CD4-positive, CD25-positive, alpha-beta regulatory T cell (primary cell): ENCODE measurements around the gene SMC6. TPM values are rescaled to one million over a fixed set of nuclear protein-coding genes. Genes with fewer than 3 reads are reported as not detected.

Experiments
- ATAC-seq, 2 donors: fragments of 150-1000 bp; cut with Tn5 transposase; one replicate each; pipeline ENCODE4 v1.10.0; 2021; ENCODE audit warnings: low read depth in 2 of 2, moderate number of reproducible peaks in 2 of 2, moderate library complexity in 1 of 2
- DNase-seq, 3 donors: peaks; one replicate each; pipeline versions ENCODE4 v3.0.0 to v3.0.0-alpha.2; 2012 to 2022; ENCODE audit warnings: mixed read lengths in 1 of 3
- H3K27ac ChIP-seq: one replicate; pipeline ENCODE4 v1.7.0; 2013; ENCODE audit warnings: mild to moderate bottlenecking, low read length; ENCODE audit not compliant: insufficient read depth, poor library complexity, severe bottlenecking
- H3K27me3 ChIP-seq: one replicate; pipeline ENCODE4 v1.7.0; 2013; ENCODE audit warnings: low read length; ENCODE audit not compliant: control insufficient read depth, insufficient read depth
- H3K36me3 ChIP-seq: one replicate; pipeline ENCODE4 v1.7.0; 2013; ENCODE audit warnings: mild to moderate bottlenecking, low read length, moderate library complexity; ENCODE audit not compliant: control insufficient read depth, insufficient read depth
- H3K4me1 ChIP-seq: 2 replicates; pipeline ENCODE4 v1.7.0; 2013; ENCODE audit warnings: mild to moderate bottlenecking, low read length; ENCODE audit not compliant: insufficient read depth, control insufficient read depth, poor library complexity, severe bottlenecking
- H3K4me3 ChIP-seq: one replicate; pipeline ENCODE4 v1.7.0; 2013; ENCODE audit warnings: low read depth, mild to moderate bottlenecking, low read length, moderate library complexity
- H3K9me3 ChIP-seq, 2 experiments: 1 replicate in 1 of 2; 2 replicates in 1 of 2; pipeline ENCODE4 v1.7.0; 2013; ENCODE audit warnings: low read length in 2 of 2, mild to moderate bottlenecking in 1 of 2, moderate library complexity in 1 of 2; ENCODE audit not compliant: control insufficient read depth in 2 of 2
- H3K27ac Mint-ChIP-seq, 3 donors: one replicate each; pipeline ENCODE4 v1.8.0; 2020 to 2022; ENCODE audit warnings: mild to moderate bottlenecking in 3 of 3, mixed read lengths in 3 of 3, moderate library complexity in 2 of 3
- H3K27me3 Mint-ChIP-seq: one replicate; pipeline ENCODE4 v1.8.0; 2022; ENCODE audit warnings: mild to moderate bottlenecking, mixed read lengths
- H3K36me3 Mint-ChIP-seq: one replicate; pipeline ENCODE4 v1.8.0; 2020; ENCODE audit warnings: mixed read lengths
- H3K4me1 Mint-ChIP-seq, 4 donors: one replicate each; pipeline ENCODE4 v1.8.0; 2020 to 2022; ENCODE audit warnings: mixed read lengths in 4 of 4, mild to moderate bottlenecking in 1 of 4
- H3K4me3 Mint-ChIP-seq, 4 donors: one replicate each; pipeline ENCODE4 v1.8.0; 2020 to 2022; ENCODE audit warnings: mild to moderate bottlenecking in 4 of 4, mixed read lengths in 4 of 4, moderate library complexity in 3 of 4
- H3K9me3 Mint-ChIP-seq, 7 donors: one replicate each; pipeline ENCODE4 v1.8.0; 2020 to 2022; ENCODE audit warnings: mixed read lengths in 7 of 7, mild to moderate bottlenecking in 3 of 7, moderate library complexity in 2 of 7
- polyA plus RNA-seq, 4 donors: library from polyadenylated mRNA; unstranded; fragments of 300-500 nt; fragmentation: Illumina TruSeq; gene quantifications; one replicate each; pipeline ENCODE4 v1.2.3, GENCODE V29; 2021
- total RNA-seq: library from RNA; stranded (reverse); gene quantifications from one replicate; pipeline ENCODE4 v1.2.3, GENCODE V29; 2022

Gene SMC6
- total and polyA plus RNA-seq, 5 donors from 2014 or later: 11.5 to 34.4 (median 22.8) TPM

- Histone ChIP-seq H3K27ac (no peak overlapping the region), H3K4me3 (no peak overlapping the region), H3K36me3 (peaks cover 4% of the 10 kb centered on the region), H3K9me3 (no peaks in the 10 kb centered on the region), H3K4me1 (no peaks in the 10 kb centered on the region), H3K27me3 (no peaks in the 10 kb centered on the region)
- DNase-seq (no peak), ATAC-seq (no peak)
- H3K27me3 Mint-ChIP-seq: no peaks in the 10 kb centered on the region
- H3K4me1 Mint-ChIP-seq: no peaks in the 10 kb centered on the region
- H3K36me3 Mint-ChIP-seq: peaks cover 15% of the 10 kb centered on the region
- H3K4me3 Mint-ChIP-seq: no peak overlapping the region
- no peak overlapping the region for H3K27ac Mint-ChIP-seq
- H3K9me3 Mint-ChIP-seq: peaks cover 0 to 2% (median 0%) of the 10 kb centered on the region in 7 donors
Measured at GRCh38 chr2:17781482-17781881, 27.9 kb upstream of the SMC6 start.

DNA sequence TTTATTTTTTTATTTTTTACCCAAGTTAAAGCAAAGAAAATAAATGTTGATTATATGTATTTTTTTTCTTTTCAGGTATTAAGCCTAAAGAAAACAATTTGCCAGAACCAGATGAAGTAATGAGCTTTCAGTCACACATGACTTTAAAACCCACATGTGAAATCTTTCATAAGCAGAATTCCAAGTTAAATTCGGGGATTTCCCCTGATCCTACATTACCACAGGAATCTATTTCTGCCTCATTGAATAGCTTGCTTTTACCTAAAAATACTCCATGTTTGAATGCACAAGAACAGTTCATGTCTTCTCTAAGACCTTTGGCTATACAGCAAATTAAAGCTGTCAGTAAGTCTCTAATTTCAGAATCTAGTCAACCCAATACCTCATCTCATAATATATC lies 26.9 kb upstream of the SMC6 start:
- no peak overlapping the region for H3K4me3 Mint-ChIP-seq
- ATAC-seq (no peak), DNase-seq (no peak)
- H3K9me3 Mint-ChIP-seq: peaks cover 0 to 2% (median 0%) of the 10 kb centered on the region in 7 donors
- no peak overlapping the region for H3K27ac Mint-ChIP-seq
- peaks cover 20% of the 10 kb centered on the region for H3K36me3 Mint-ChIP-seq
- Histone ChIP-seq H3K9me3 (no peaks in the 10 kb centered on the region), H3K27me3 (no peaks in the 10 kb centered on the region), H3K27ac (no peak overlapping the region), H3K36me3 (peaks cover 4% of the 10 kb centered on the region), H3K4me1 (no peaks in the 10 kb centered on the region), H3K4me3 (no peak overlapping the region)
- no peaks in the 10 kb centered on the region for H3K4me1 Mint-ChIP-seq
- H3K27me3 Mint-ChIP-seq: no peaks in the 10 kb centered on the region

- no peaks in the 10 kb centered on the region for H3K9me3 ChIP-seq
- no peak overlapping the region for H3K4me3 ChIP-seq
- no peaks in the 10 kb centered on the region for H3K27me3 ChIP-seq
- no peaks in the 10 kb centered on the region for H3K9me3 Mint-ChIP-seq
- no peak overlapping the region for H3K4me3 Mint-ChIP-seq
- H3K27ac ChIP-seq: no peak overlapping the region
- H3K4me1 ChIP-seq: no peaks in the 10 kb centered on the region
- H3K27me3 Mint-ChIP-seq: no peaks in the 10 kb centered on the region
- H3K27ac Mint-ChIP-seq: no peak overlapping the region
- ATAC-seq (no peak), DNase-seq (no peak)
- H3K4me1 Mint-ChIP-seq: no peaks in the 10 kb centered on the region
- H3K36me3 Mint-ChIP-seq: peaks cover 23% of the 10 kb centered on the region
- H3K36me3 ChIP-seq: no peaks in the 10 kb centered on the region
Measured at GRCh38 chr2:17772532-17772931, 18.9 kb upstream of the SMC6 start.

- peaks cover 23% of the 10 kb centered on the region for H3K36me3 Mint-ChIP-seq
- no peak overlapping the region for H3K4me3 ChIP-seq
- H3K4me1 ChIP-seq: no peaks in the 10 kb centered on the region
- no peaks in the 10 kb centered on the region for H3K9me3 Mint-ChIP-seq
- H3K9me3 ChIP-seq: no peaks in the 10 kb centered on the region
- no peak overlapping the region for H3K27ac ChIP-seq
- ATAC-seq (no peak), DNase-seq (no peak)
- H3K36me3 ChIP-seq: peaks cover under 1% of the 10 kb centered on the region
- H3K4me3 Mint-ChIP-seq: no peak overlapping the region
- no peak overlapping the region for H3K27ac Mint-ChIP-seq
- no peaks in the 10 kb centered on the region for H3K27me3 Mint-ChIP-seq
- H3K27me3 ChIP-seq: no peaks in the 10 kb centered on the region
- H3K4me1 Mint-ChIP-seq: no peaks in the 10 kb centered on the region
Measured at GRCh38 chr2:17771956-17772355, 18.3 kb upstream of the SMC6 start.

DNA sequence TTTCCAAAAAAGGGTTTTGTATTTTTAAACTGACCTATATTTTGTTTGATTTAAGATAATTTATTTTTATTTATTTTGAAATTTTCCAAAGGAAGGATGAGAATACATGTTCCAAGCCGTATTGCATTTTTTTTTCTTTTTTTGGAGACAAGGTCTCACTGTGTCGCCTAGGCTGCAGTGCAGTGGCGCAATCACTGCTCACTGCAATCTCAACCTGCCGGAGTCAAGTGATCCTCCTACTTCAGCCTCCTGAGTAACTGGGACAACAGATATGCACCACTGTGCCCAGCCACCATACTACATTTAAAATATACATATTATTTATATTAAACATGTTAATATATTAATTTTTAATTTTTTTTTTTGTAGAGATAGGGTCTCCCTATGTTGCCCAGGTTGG lies 15.3 kb upstream of the SMC6 start:
- no peak for DNase-seq
- Histone ChIP-seq H3K27me3 (no peaks in the 10 kb centered on the region), H3K9me3 (no peaks in the 10 kb centered on the region), H3K27ac (no peak overlapping the region), H3K36me3 (peaks cover 2% of the 10 kb centered on the region), H3K4me1 (no peaks in the 10 kb centered on the region), H3K4me3 (no peak overlapping the region)
- H3K36me3 Mint-ChIP-seq: peaks cover 14% of the 10 kb centered on the region
- no peak overlapping the region for H3K4me3 Mint-ChIP-seq
- ATAC-seq: no peak
- H3K4me1 Mint-ChIP-seq: no peaks in the 10 kb centered on the region
- H3K9me3 Mint-ChIP-seq: no peaks in the 10 kb centered on the region
- H3K27me3 Mint-ChIP-seq: no peaks in the 10 kb centered on the region
- no peak overlapping the region for H3K27ac Mint-ChIP-seq

DNA sequence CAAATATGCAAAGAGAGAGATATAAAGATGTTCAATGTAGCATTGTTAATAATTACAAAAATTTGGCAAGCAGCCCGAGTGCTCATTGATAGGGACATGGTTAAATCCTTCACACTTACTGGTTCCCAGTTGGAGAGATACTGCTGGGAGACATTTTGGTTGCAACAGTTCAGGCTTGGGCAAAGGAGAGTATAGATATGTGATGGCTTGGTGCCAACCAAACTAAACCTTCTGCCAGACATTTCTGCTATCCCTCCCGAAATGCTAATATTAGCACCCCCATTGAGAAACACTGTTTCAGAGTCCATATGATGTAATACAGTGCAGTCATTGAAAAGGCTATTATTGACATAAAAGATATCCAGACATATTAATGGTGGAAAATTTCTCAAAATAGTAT lies 11.8 kb upstream of the SMC6 start:
- H3K36me3 ChIP-seq: peaks cover 2% of the 10 kb centered on the region
- Mint-ChIP-seq H3K9me3 (no peaks in the 10 kb centered on the region), H3K27ac (no peak overlapping the region), H3K4me1 (no peaks in the 10 kb centered on the region), H3K36me3 (peaks cover 3% of the 10 kb centered on the region), H3K27me3 (no peaks in the 10 kb centered on the region), H3K4me3 (no peak overlapping the region)
- H3K4me3 ChIP-seq: no peak overlapping the region
- DNase-seq (no peak), ATAC-seq (no peak)
- H3K27ac ChIP-seq: no peak overlapping the region
- H3K9me3 ChIP-seq: no peaks in the 10 kb centered on the region
- no peaks in the 10 kb centered on the region for H3K4me1 ChIP-seq
- no peaks in the 10 kb centered on the region for H3K27me3 ChIP-seq

- Histone ChIP-seq H3K4me3 (no peak overlapping the region), H3K27me3 (no peaks in the 10 kb centered on the region), H3K36me3 (peaks cover 2% of the 10 kb centered on the region), H3K27ac (no peak overlapping the region), H3K4me1 (no peaks in the 10 kb centered on the region), H3K9me3 (no peaks in the 10 kb centered on the region)
- Mint-ChIP-seq H3K27ac (no peak overlapping the region), H3K4me1 (peaks cover 0 to 10% (median 3%) of the 10 kb centered on the region in 4 donors), H3K27me3 (no peaks in the 10 kb centered on the region), H3K4me3 (no peak overlapping the region), H3K36me3 (peaks cover 3% of the 10 kb centered on the region), H3K9me3 (no peaks in the 10 kb centered on the region)
- DNase-seq (no peak), ATAC-seq (no peak)
Measured at GRCh38 chr2:17763641-17764333, 10.2 kb upstream of the SMC6 start.

- no peaks in the 10 kb centered on the region for H3K27me3 Mint-ChIP-seq
- DNase-seq: no peak
- H3K27ac Mint-ChIP-seq: peak overlapping the region in 1 of 3 donors; percentile 2
- Histone ChIP-seq H3K4me3 (no peak overlapping the region), H3K9me3 (no peaks in the 10 kb centered on the region), H3K36me3 (peaks cover 2% of the 10 kb centered on the region), H3K4me1 (no peaks in the 10 kb centered on the region), H3K27ac (no peak overlapping the region), H3K27me3 (no peaks in the 10 kb centered on the region)
- peaks cover 0 to 21% (median 10%) of the 10 kb centered on the region in 4 donors for H3K4me1 Mint-ChIP-seq
- H3K4me3 Mint-ChIP-seq: no peak overlapping the region
- no peaks in the 10 kb centered on the region for H3K36me3 Mint-ChIP-seq
- H3K9me3 Mint-ChIP-seq: no peaks in the 10 kb centered on the region
- no peak for ATAC-seq
Measured at GRCh38 chr2:17762451-17762850, 8.8 kb upstream of the SMC6 start.
